ENCODE results near the gene PPP1R13B. TPM values are rescaled to one million over a fixed set of nuclear protein-coding genes. Genes with fewer than 3 reads are reported as not detected.

The PPP1R13B gene
- 10 to 100 TPM; 15.6 to 17.5 TPM for total RNA-seq
- 3.3 TPM for polyA plus RNA-seq (2013, experiment 1 of 2)
- polyA plus RNA-seq (2013, experiment 2 of 2): 4.4 TPM
- long read RNA-seq, experiment 1, partial matches to known transcripts: 4 of 6 reads
- long read RNA-seq, experiment 1, other reads (novel, unspliced or antisense): 2 of 6 reads
- long read RNA-seq, experiment 2, full-length matches to known transcripts: 3 of 11 reads
- long read RNA-seq, experiment 2, partial matches to known transcripts: 3 of 11 reads
- long read RNA-seq, experiment 2, other reads (novel, unspliced or antisense): 5 of 11 reads
- long read RNA-seq, experiment 3, partial matches to known transcripts: 4 of 7 reads
- long read RNA-seq, experiment 3, other reads (novel, unspliced or antisense): 3 of 7 reads
- long read RNA-seq, experiment 4: 0 reads

- Histone ChIP-seq H3K9me3 (ENCODE audit: control insufficient read depth, low read length) (no peaks in the 10 kb centered on the region), H3K4me3 (ENCODE audit: low read length) (peak within 1 kb of the TSS; percentile 85), H3K4me1 (ENCODE audit: control insufficient read depth, insufficient read depth, low read length) (peaks cover 2% of the 10 kb centered on the region), H3K36me3 (ENCODE audit: control insufficient read depth, insufficient read depth, low read length) (no peaks in the 10 kb centered on the region), H3K27me3 (ENCODE audit: control insufficient read depth, insufficient read depth, low read length, poor library complexity, severe bottlenecking) (peaks cover 22% of the 10 kb centered on the region), H3K9ac (ENCODE audit: extremely low read depth, low read length, poor library complexity, severe bottlenecking) (peak within 1 kb of the TSS; percentile 20), H3K27ac (ENCODE audit: low read depth, low read length) (peak within 1 kb of the TSS; percentile 17)
- Mint-ChIP-seq H3K36me3 (ENCODE audit: low read depth) (no peaks in the 10 kb centered on the region), H3K4me1 (peaks cover 8% of the 10 kb centered on the region), H3K9me3 (no peaks in the 10 kb centered on the region), H3K4me3 (peak within 1 kb of the TSS; percentile 80), H3K27ac (peak within 1 kb of the TSS; percentile 35), H3K27me3 (ENCODE audit: insufficient read depth) (peaks cover 48% of the 10 kb centered on the region)
- DNase-seq: peak; percentile 96
- WGBS, 2 experiments (ENCODE audit: insufficient coverage in 1 of 2, insufficient read length in 1 of 2): 0 to 2% methylated on average over 19 to 104 of the region's 104 CpGs
- no peak for TF ChIP-seq CTCF (conservative IDR thresholded peaks at IDR 0.05)
These were observed at the start of gene PPP1R13B for GRCh38 chr14:103847451-103848174. Gene PPP1R13B (minus strand): TSS chr14:103847575. CDS start chr14:103847307, 268 bp downstream.

- Mint-ChIP-seq H3K36me3 (ENCODE audit: low read depth) (no peaks in the 10 kb centered on the region), H3K9me3 (peaks cover 6% of the 10 kb centered on the region), H3K4me3 (no peak overlapping the region), H3K27ac (no peak overlapping the region), H3K4me1 (no peaks in the 10 kb centered on the region), H3K27me3 (ENCODE audit: insufficient read depth) (peaks cover 8% of the 10 kb centered on the region)
- 70 to 76% methylated on average over 4 to 5 of the region's 6 CpGs for WGBS, 2 experiments (ENCODE audit: insufficient coverage in 1 of 2, insufficient read length in 1 of 2)
- no peak overlapping the region for H3K4me3 ChIP-seq (ENCODE audit: low read length)
- no peak for TF ChIP-seq CTCF (conservative IDR thresholded peaks at IDR 0.05)
- no peaks in the 10 kb centered on the region for H3K36me3 ChIP-seq (ENCODE audit: control insufficient read depth, insufficient read depth, low read length)
- H3K9me3 ChIP-seq (ENCODE audit: control insufficient read depth, low read length): no peaks in the 10 kb centered on the region
- H3K9ac ChIP-seq (ENCODE audit: extremely low read depth, low read length, poor library complexity, severe bottlenecking): no peak overlapping the region
- H3K27ac ChIP-seq (ENCODE audit: low read depth, low read length): no peak overlapping the region
- H3K27me3 ChIP-seq (ENCODE audit: control insufficient read depth, insufficient read depth, low read length, poor library complexity, severe bottlenecking): no peaks in the 10 kb centered on the region
- no peaks in the 10 kb centered on the region for H3K4me1 ChIP-seq (ENCODE audit: control insufficient read depth, insufficient read depth, low read length)
- DNase-seq: peak; percentile 42
These were observed 49.2 kb upstream of the PPP1R13B start for GRCh38 chr14:103896578-103896977.

- Mint-ChIP-seq H3K4me1 (no peaks in the 10 kb centered on the region), H3K27ac (no peak overlapping the region), H3K36me3 (ENCODE audit: low read depth) (no peaks in the 10 kb centered on the region), H3K4me3 (no peak overlapping the region), H3K27me3 (ENCODE audit: insufficient read depth) (peaks cover 8% of the 10 kb centered on the region), H3K9me3 (peaks cover 6% of the 10 kb centered on the region)
- no peak overlapping the region for H3K9ac ChIP-seq (ENCODE audit: extremely low read depth, low read length, poor library complexity, severe bottlenecking)
- no peak for TF ChIP-seq CTCF (conservative IDR thresholded peaks at IDR 0.05)
- no peaks in the 10 kb centered on the region for H3K9me3 ChIP-seq (ENCODE audit: control insufficient read depth, low read length)
- H3K36me3 ChIP-seq (ENCODE audit: control insufficient read depth, insufficient read depth, low read length): no peaks in the 10 kb centered on the region
- H3K4me3 ChIP-seq (ENCODE audit: low read length): no peak overlapping the region
- H3K27ac ChIP-seq (ENCODE audit: low read depth, low read length): no peak overlapping the region
- no peaks in the 10 kb centered on the region for H3K4me1 ChIP-seq (ENCODE audit: control insufficient read depth, insufficient read depth, low read length)
- 83 to 100% methylated on average over 3 to 7 of the region's 7 CpGs for whole genome bisulfite sequencing, 2 experiments (ENCODE audit: insufficient coverage in 1 of 2, insufficient read length in 1 of 2)
- DNase-seq: no peak
- no peaks in the 10 kb centered on the region for H3K27me3 ChIP-seq (ENCODE audit: control insufficient read depth, insufficient read depth, low read length, poor library complexity, severe bottlenecking)
These were observed 47.3 kb upstream of the PPP1R13B start for GRCh38 chr14:103894723-103895059.
